Upper lobe of right lung (tissue), 1 donor: Measurements from ENCODE around the gene DKC1. TPM values are rescaled to one million over a fixed set of nuclear protein-coding genes. Genes with fewer than 3 reads are reported as not detected.

ENCODE experiments used
- ATAC-seq: fragments of 200-7000 bp; cut with Tn5 transposase; one replicate; pipeline ENCODE4 v1.9.1; 2020; ENCODE audit warnings: mild to moderate bottlenecking, moderate library complexity
- DNase-seq: peaks from one replicate; pipeline ENCODE4 v3.0.0-alpha.2; 2020
- H3K27ac ChIP-seq: fragments of 200-600 bp; one replicate; pipeline ENCODE4 v1.8.0; 2022
- H3K27me3 ChIP-seq: fragments of 200-600 bp; one replicate; pipeline ENCODE4 v1.8.0; 2022; ENCODE audit warnings: mild to moderate bottlenecking
- H3K36me3 ChIP-seq: fragments of 200-600 bp; one replicate; pipeline ENCODE4 v1.8.0; 2022
- H3K4me1 ChIP-seq: fragments of 200-600 bp; one replicate; pipeline ENCODE4 v1.8.0; 2022
- H3K4me3 ChIP-seq: fragments of 200-600 bp; one replicate; pipeline ENCODE4 v1.8.0; 2022; ENCODE audit warnings: mild to moderate bottlenecking
- H3K9me3 ChIP-seq: fragments of 200-600 bp; one replicate; pipeline ENCODE4 v1.8.0; 2022
- CTCF ChIP-seq: fragments of 200-600 bp; IDR thresholded peaks from one replicate; pipeline ENCODE4 v1.8.0; 2022; ENCODE audit warnings: antibody characterized with exemption
- intact Hi-C: fragments of 100-400 bp; cut with DNase I; formaldehyde crosslinking; loops from one replicate; pipeline ENCODE4 v1.11.0; 2022
- total RNA-seq: library from RNA; stranded (reverse); fragmentation: NEBNext Ultra II Directional; extraction: Animal tissue kit (Norgen Biotek cat#: 25700); gene quantifications from one replicate; pipeline ENCODE4 v1.2.1, GENCODE V29; 2021
- donor health status: DM: no; HTN: yes; CAD: no; lungs with severe emphysema.

Gene DKC1
- total RNA-seq, 1 donor from 2014 or later: 28.7 TPM

DNA sequence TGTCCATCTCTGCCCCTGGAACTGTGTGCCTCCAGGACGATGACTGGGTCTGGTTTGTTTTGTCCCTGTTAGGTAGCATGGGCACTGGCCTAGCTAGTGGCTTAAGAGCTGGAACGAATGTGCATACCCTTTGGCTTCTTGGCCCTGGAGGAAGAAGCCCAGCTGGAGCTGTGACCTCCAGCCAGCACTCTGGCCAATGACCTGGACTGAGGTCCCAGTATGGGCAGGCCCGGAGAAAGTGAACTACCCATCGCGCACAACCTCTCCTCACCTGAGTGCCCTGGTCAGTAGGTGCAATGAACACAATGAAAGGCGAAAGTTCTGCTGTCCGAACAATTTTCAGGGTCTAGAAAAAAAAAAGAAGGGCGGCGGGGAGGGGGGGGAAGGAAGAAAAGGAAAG is 18.3 kb downstream of the DKC1 start:
- Histone ChIP-seq H3K9me3 (no peaks in the 10 kb centered on the region), H3K4me3 (no peak overlapping the region), H3K4me1 (no peaks in the 10 kb centered on the region), H3K27ac (no peak overlapping the region), H3K36me3 (peaks cover 15% of the 10 kb centered on the region), H3K27me3 (no peaks in the 10 kb centered on the region)
- ATAC-seq (no peak), DNase-seq (no peak)
- no peak for TF ChIP-seq CTCF
- intact Hi-C loops: no loop called here

DNA sequence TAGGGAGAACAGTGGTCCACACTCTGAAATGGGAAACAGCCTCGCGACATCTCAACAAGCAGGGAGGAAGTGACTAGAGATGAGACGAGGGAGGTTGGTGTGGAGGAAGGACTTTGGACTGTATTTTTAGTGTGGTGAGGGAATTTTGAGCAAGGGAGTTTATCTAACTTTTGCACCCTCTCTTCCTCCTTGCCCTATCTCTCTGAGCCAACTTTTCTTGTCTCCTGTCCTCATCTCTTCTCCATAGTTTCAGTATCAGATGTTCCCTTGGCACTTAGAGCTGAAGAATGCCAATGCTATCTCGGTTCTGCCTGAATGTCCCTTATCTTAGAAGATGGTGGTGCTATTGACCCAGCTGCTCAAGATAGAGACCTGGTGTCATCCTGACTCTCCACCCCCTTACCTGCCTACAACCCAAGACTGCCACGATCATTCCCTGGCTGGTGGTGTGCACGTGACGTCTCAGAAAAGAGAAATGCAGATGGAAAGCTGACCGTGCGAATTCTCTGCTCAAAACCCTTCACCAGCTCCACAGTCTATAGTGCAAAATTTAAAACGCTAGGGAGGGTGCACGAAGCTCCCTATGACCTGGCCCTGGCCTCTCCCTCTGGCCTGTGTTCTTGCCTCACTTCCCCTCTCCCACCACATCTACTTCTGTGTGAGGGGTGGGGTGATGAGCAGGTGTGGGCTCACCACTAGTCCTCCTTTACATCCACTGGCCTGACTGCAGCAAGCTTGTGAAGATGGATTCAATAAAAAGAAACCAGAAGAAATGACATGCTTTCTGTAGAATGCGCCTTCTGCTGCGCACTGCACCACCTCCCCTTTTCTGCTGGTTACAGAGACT is 21.7 kb downstream of the DKC1 start:
- H3K27ac ChIP-seq: no peak overlapping the region
- intact Hi-C loops: no loop called here
- no peak for ATAC-seq
- no peaks in the 10 kb centered on the region for H3K36me3 ChIP-seq
- H3K4me1 ChIP-seq: no peaks in the 10 kb centered on the region
- H3K27me3 ChIP-seq: no peaks in the 10 kb centered on the region
- no peaks in the 10 kb centered on the region for H3K9me3 ChIP-seq
- H3K4me3 ChIP-seq: no peak overlapping the region
- no peak for TF ChIP-seq CTCF
- no peak for DNase-seq

DNA sequence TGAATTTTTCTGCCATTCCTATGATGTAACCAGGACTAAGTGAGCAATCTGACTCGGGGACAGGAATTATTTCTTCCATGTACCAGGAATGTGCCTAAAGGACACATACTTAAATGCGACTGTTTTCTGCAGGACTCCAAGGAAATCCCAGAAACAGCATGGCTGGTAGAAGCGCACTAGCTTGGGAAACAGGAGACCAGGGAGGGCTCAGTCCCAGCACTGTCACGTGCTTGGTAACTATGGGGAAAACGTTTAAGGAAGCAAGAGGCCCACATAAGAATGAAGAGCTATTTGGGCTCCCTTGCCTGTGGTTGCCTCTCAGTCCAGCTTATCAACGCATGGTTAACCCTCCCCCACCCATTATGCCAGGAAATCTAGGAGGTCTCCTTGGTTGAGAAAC is 23.1 kb downstream of the DKC1 start:
- intact Hi-C loops: no loop called here
- no peak for TF ChIP-seq CTCF
- Histone ChIP-seq H3K27ac (no peak overlapping the region), H3K4me1 (no peaks in the 10 kb centered on the region), H3K4me3 (no peak overlapping the region), H3K27me3 (no peaks in the 10 kb centered on the region), H3K9me3 (no peaks in the 10 kb centered on the region), H3K36me3 (no peaks in the 10 kb centered on the region)
- DNase-seq (no peak), ATAC-seq (no peak)

DNA sequence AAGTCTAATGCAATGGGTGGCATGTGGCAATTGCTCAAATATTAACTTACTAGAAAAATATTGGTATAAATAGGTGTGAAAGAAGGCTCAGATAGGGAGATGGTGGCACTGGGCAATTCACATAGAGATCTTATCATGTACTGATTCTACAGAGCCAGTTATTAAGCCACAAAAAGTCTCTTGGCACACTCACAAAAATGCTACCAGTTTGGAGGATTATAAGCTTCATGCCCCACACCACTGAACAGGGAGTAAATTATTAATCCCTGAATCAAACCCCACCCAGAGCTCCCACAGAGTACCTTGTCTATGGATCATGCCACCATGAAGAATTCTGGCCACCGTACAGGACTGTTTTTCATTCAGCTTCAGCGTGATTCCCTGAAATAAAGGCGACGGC is 28.8 kb downstream of the DKC1 start:
- Histone ChIP-seq H3K4me3 (no peak overlapping the region), H3K36me3 (no peaks in the 10 kb centered on the region), H3K4me1 (no peaks in the 10 kb centered on the region), H3K9me3 (no peaks in the 10 kb centered on the region), H3K27me3 (no peaks in the 10 kb centered on the region), H3K27ac (no peak overlapping the region)
- no peak for DNase-seq
- intact Hi-C loops: no loop called here
- no peak for ATAC-seq
- no peak for TF ChIP-seq CTCF

GRCh38 chrX:154791939-154792338 is 29.3 kb downstream of the DKC1 start:
- Histone ChIP-seq H3K27ac (no peak overlapping the region), H3K4me3 (no peak overlapping the region), H3K4me1 (no peaks in the 10 kb centered on the region), H3K36me3 (no peaks in the 10 kb centered on the region), H3K27me3 (no peaks in the 10 kb centered on the region), H3K9me3 (no peaks in the 10 kb centered on the region)
- ATAC-seq (no peak), DNase-seq (no peak)
- TF ChIP-seq CTCF: no peak
- intact Hi-C loops: no loop called here
